ENCODE data around the gene DCAF6.

DCAF6 gene

DNA sequence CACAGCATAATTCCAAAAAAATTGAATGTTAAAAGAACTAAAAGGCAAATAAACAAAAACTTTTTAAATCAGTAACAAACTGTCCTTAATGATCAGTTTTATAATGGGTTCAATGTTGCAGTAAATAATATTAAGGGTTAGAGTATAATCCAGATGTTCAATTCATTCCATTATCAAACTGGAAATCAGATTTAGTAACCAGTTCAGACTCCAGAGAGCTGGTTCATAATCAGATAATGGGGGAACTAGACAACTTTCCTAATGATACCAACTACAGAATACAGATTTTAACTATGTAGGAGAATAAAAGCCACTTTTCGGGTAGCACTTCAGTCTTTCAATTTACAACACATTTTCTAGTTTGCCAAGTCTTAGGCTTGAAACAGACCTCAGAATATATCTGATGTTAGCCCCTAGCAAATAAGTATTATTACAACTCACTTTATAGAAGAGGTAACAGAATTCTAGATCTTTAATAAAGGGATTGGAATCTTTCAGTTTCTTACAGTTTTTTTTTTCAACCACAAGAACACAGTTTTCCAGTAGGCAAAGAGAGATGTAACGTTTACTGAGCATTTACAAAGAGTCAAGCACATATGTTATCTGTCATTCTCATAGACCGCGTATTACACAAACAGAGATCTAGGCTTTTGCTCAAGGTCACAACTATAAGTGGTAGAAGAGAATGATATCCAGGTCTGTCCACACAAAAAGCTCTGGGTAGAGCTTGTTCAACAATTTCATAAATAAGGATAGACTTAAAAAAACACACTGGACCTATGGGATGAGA is 1.9 kb upstream of the DCAF6 start:
- Histone ChIP-seq H3K9me3 (ENCODE audit: control insufficient read depth, low read length) (no peaks in the 10 kb centered on the region), H3K36me3 (ENCODE audit: control insufficient read depth, insufficient read depth, low read length) (no peaks in the 10 kb centered on the region), H3K27me3 (replicated peaks; ENCODE audit: control insufficient read depth, insufficient read depth, low read length, poor library complexity, severe bottlenecking) (no peaks in the 10 kb centered on the region), H3K4me1 (ENCODE audit: control insufficient read depth, insufficient read depth, low read length, poor library complexity, severe bottlenecking) (peaks cover 4% of the 10 kb centered on the region), H3K4me3 (ENCODE audit: insufficient read depth, low read depth, low read length, poor library complexity, severe bottlenecking) (peak overlapping the region; percentile 66), H3K27ac (ENCODE audit: insufficient read depth, low read length, poor library complexity, severe bottlenecking) (peak overlapping the region; percentile 89)
- no peak for DNase-seq

DNA sequence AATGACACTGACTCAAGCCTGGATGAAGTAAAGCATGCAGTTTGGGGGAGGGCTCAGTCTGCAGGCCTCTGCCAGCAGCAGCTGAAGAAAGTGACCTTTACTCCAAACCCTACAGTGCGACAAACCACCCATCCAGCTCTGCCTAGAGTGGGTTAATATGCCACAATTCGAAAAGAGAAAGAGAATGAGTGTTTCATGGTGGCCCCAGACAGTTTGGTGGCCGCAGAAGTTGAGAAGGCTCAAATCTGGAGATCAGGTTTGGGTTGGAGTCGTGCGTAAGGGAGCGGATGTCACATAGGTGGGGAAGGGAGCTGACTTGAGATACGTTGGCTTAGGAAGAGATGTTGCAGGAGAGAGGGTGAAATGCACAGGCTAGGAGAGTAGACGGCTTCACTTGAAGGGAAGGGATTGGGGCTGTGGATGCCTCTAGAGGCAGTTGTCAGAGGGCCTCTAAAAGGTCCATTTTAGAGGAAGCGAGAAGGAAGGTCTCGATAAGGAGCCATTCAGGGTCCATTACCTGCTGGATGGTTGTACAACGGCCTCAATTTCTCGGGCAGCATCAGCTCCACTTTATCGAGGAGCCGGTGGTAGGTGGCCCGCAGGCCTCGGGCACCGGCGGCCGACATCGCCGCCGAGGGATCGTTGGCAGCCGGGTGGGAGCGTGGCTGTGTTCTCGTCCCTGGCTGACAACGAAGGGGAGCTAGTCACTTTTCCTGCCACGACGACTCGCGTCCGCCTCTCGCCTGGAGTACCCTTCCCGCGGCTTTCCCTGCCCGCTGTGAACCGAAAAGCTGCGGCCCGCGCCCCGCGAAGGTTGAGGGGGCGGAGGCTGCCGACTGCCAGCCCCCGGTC is 1.0 kb upstream of the DCAF6 start:
- Histone ChIP-seq H3K36me3 (ENCODE audit: control insufficient read depth, insufficient read depth, low read length) (no peaks in the 10 kb centered on the region), H3K4me3 (ENCODE audit: insufficient read depth, low read depth, low read length, poor library complexity, severe bottlenecking) (peak overlapping the region; percentile 66), H3K9me3 (ENCODE audit: control insufficient read depth, low read length) (no peaks in the 10 kb centered on the region), H3K4me1 (ENCODE audit: control insufficient read depth, insufficient read depth, low read length, poor library complexity, severe bottlenecking) (peaks cover 4% of the 10 kb centered on the region), H3K27me3 (replicated peaks; ENCODE audit: control insufficient read depth, insufficient read depth, low read length, poor library complexity, severe bottlenecking) (no peaks in the 10 kb centered on the region), H3K27ac (ENCODE audit: insufficient read depth, low read length, poor library complexity, severe bottlenecking) (peak overlapping the region; percentile 89)
- DNase-seq = peak; percentile 4 to 15 (median 9)

DNA sequence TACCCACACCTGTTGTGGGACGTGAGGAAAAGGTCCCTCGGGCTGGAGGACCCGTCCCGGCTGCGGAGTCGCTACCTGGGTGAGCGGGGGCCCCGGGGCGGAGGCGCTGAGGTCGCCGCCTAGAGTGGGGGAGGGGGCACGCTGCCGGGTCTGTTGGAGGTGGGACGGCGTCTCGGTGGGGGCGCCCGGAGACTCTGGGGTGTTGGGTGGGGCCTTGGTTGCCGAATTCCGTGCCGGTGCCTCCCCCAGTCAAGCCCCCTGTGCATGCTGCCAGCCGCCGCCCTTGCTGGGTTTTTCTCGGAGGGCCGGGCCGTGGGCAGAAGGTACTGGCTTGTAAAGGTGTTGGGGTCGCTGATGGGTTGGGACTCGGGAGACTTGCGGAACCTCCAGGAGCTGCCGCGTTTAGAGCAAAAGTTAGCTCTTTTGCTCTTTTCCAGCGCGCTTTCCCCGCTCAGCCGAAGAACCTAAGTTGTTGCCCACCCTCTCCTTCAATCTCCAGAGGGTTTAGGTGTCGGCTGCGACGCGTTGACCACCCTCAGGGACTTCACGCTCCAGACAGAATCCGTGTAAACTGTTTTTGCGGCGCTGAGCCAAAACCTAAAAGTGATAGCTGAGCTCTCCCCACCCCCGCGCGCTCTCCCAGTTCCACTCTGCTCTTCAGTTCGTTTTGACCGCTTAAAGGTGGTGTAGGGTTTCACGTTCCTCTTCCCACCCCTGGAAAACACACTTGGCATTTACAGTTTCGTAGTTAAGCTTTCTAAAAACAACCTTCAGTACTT is 636 bp downstream of the DCAF6 start, which contains the start of gene MPC2:
Gene MPC2 (minus strand): TSS at position 143 of the 779 bp plus-strand sequence. CDS start 1,231 bp downstream, outside the sequence.
- H3K4me3 ChIP-seq (ENCODE audit: insufficient read depth, low read depth, low read length, poor library complexity, severe bottlenecking) = peak within 1 kb of the TSS; percentile 79
- no peaks in the 10 kb centered on the region for H3K27me3 ChIP-seq (replicated peaks; ENCODE audit: control insufficient read depth, insufficient read depth, low read length, poor library complexity, severe bottlenecking)
- peaks cover 4% of the 10 kb centered on the region for H3K4me1 ChIP-seq (ENCODE audit: control insufficient read depth, insufficient read depth, low read length, poor library complexity, severe bottlenecking)
- DNase-seq = peak; percentile 39 to 52 (median 40)
- peak within 1 kb of the TSS; percentile 92 for H3K27ac ChIP-seq (ENCODE audit: insufficient read depth, low read length, poor library complexity, severe bottlenecking)
- H3K36me3 ChIP-seq (ENCODE audit: control insufficient read depth, insufficient read depth, low read length) = no peaks in the 10 kb centered on the region
- no peaks in the 10 kb centered on the region for H3K9me3 ChIP-seq (ENCODE audit: control insufficient read depth, low read length)

DNA sequence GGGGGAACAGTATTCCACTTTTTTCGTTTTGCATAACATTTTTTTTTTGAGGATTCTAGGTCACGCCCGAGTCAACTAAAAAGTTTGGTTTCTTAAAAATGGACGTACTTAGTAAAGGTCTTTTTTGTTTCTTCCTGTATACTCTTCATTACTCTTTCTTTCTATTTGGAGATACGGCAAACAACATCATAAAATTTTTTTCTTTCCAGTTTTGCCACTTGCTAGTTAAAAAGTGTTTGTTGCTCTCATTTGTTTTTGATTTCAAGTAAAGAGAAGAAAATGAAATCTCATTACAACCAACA is 1.2 kb downstream of the DCAF6 start:
- Histone ChIP-seq H3K4me3 (ENCODE audit: insufficient read depth, low read depth, low read length, poor library complexity, severe bottlenecking) (peak overlapping the region; percentile 79), H3K36me3 (ENCODE audit: control insufficient read depth, insufficient read depth, low read length) (no peaks in the 10 kb centered on the region), H3K9me3 (ENCODE audit: control insufficient read depth, low read length) (no peaks in the 10 kb centered on the region)

DNA sequence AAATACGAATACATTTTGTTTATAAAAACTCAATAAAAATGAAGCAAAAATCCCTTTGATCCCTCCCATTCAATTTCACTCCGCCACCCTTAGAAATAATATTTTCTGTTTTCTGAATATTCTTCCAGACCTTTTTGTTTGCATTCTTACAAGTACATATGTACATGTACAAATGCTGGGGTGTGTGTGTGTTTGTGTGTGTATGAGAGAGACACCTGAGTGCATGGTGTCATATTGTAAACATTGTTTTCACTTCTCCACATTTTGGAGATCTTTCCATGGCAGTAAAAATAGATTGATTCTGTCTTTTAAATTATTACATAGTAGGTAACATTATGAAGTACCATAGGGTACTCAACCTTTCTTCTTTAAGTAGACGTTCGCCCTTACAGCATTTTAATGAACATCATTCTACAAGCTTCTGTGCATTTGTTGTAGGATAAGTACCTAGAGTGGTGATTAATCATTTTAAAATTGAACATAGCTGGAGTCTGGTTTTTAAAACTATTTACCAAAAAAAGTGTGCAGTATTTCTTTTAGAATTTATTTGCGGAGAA is 1.7 kb downstream of the DCAF6 start:
- Histone ChIP-seq H3K27me3 (replicated peaks; ENCODE audit: control insufficient read depth, insufficient read depth, low read length, poor library complexity, severe bottlenecking) (no peaks in the 10 kb centered on the region), H3K27ac (ENCODE audit: insufficient read depth, low read length, poor library complexity, severe bottlenecking) (no peak overlapping the region), H3K36me3 (ENCODE audit: control insufficient read depth, insufficient read depth, low read length) (no peaks in the 10 kb centered on the region), H3K4me1 (ENCODE audit: control insufficient read depth, insufficient read depth, low read length, poor library complexity, severe bottlenecking) (peaks cover 4% of the 10 kb centered on the region), H3K9me3 (ENCODE audit: control insufficient read depth, low read length) (no peaks in the 10 kb centered on the region), H3K4me3 (ENCODE audit: insufficient read depth, low read depth, low read length, poor library complexity, severe bottlenecking) (no peak overlapping the region)
- DNase-seq = no peak

More for the DNA sequence above, 1.2 kb downstream of the DCAF6 start:
- no peak for DNase-seq
- peaks cover 4% of the 10 kb centered on the region for H3K4me1 ChIP-seq (ENCODE audit: control insufficient read depth, insufficient read depth, low read length, poor library complexity, severe bottlenecking)
- no peaks in the 10 kb centered on the region for H3K27me3 ChIP-seq (replicated peaks; ENCODE audit: control insufficient read depth, insufficient read depth, low read length, poor library complexity, severe bottlenecking)
- H3K27ac ChIP-seq (ENCODE audit: insufficient read depth, low read length, poor library complexity, severe bottlenecking) = peak overlapping the region; percentile 92

DNA sequence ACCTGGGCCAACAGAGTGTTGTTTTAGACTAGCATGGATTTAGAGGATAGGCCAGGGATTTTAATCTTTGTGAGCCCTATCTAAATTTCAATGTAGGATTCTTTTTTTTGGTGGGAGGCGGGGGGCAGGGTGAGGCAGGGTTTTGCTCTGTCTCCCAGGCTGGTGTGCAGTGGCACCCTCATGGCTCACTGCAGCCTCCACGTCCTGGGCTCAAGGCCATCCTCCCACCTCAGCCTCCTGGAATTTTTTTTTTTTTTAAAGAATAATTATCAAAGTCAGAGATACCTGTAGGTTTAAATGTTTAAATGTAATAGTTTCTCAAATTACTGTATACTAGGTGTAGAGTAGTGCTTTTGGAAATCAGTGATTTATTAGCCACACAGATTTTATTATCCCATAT is 3.8 kb downstream of the DCAF6 start:
- H3K9me3 ChIP-seq (ENCODE audit: control insufficient read depth, low read length) = no peaks in the 10 kb centered on the region
- DNase-seq = no peak
- H3K27me3 ChIP-seq (replicated peaks; ENCODE audit: control insufficient read depth, insufficient read depth, low read length, poor library complexity, severe bottlenecking) = no peaks in the 10 kb centered on the region
- peaks cover 3% of the 10 kb centered on the region for H3K36me3 ChIP-seq (ENCODE audit: control insufficient read depth, insufficient read depth, low read length)
- no peak overlapping the region for H3K4me3 ChIP-seq (ENCODE audit: insufficient read depth, low read depth, low read length, poor library complexity, severe bottlenecking)
- H3K4me1 ChIP-seq (ENCODE audit: control insufficient read depth, insufficient read depth, low read length, poor library complexity, severe bottlenecking) = peaks cover 4% of the 10 kb centered on the region
- H3K27ac ChIP-seq (ENCODE audit: insufficient read depth, low read length, poor library complexity, severe bottlenecking) = no peak overlapping the region

DNA sequence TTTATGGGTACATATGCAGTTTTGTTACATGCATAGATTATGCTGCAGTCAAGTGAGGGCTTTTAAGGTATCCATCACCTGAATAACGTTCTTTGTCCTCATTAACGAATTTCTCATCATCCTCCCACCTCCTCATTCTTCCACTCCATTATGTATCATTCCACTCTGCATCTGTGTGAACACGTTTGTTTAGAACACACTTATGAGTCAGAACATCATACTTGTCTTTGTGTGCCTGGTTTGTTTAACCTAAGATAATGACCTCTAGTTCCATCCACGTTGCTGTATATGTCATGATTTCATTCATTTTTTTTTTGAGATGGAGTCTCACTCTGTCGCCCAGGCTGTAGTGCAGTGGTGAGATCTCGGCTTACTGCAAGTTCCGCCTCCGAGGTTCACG is 7.1 kb downstream of the DCAF6 start:
- Histone ChIP-seq H3K27me3 (replicated peaks; ENCODE audit: control insufficient read depth, insufficient read depth, low read length, poor library complexity, severe bottlenecking) (no peaks in the 10 kb centered on the region), H3K4me3 (ENCODE audit: insufficient read depth, low read depth, low read length, poor library complexity, severe bottlenecking) (no peak overlapping the region), H3K27ac (ENCODE audit: insufficient read depth, low read length, poor library complexity, severe bottlenecking) (no peak overlapping the region), H3K4me1 (ENCODE audit: control insufficient read depth, insufficient read depth, low read length, poor library complexity, severe bottlenecking) (no peaks in the 10 kb centered on the region), H3K36me3 (ENCODE audit: control insufficient read depth, insufficient read depth, low read length) (peaks cover 3% of the 10 kb centered on the region), H3K9me3 (ENCODE audit: control insufficient read depth, low read length) (no peaks in the 10 kb centered on the region)
- DNase-seq = no peak

DNA sequence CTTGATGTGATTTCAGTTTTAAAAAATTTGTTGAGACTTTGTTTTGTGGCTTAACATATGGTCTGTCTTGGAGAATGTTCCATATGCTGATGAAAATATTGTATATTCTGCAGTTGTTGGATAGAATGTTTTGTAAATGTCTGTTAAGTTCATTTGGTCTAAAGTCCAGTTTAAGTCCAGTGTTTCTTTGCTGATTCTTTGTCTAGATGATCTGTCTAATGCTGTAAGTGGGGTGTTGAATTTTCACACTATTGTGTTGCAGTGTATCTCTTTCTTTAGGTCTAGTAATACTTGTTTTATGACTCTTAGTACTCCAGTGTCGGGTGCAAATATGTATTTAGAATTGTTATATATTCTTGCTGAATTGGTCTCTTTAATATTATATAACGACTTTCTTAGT is 11.2 kb downstream of the DCAF6 start:
- no peaks in the 10 kb centered on the region for H3K9me3 ChIP-seq (ENCODE audit: control insufficient read depth, low read length)
- no peaks in the 10 kb centered on the region for H3K27me3 ChIP-seq (replicated peaks; ENCODE audit: control insufficient read depth, insufficient read depth, low read length, poor library complexity, severe bottlenecking)
- no peaks in the 10 kb centered on the region for H3K4me1 ChIP-seq (ENCODE audit: control insufficient read depth, insufficient read depth, low read length, poor library complexity, severe bottlenecking)
- no peak for DNase-seq
- no peak overlapping the region for H3K4me3 ChIP-seq (ENCODE audit: insufficient read depth, low read depth, low read length, poor library complexity, severe bottlenecking)
- no peak overlapping the region for H3K27ac ChIP-seq (ENCODE audit: insufficient read depth, low read length, poor library complexity, severe bottlenecking)
- peaks cover 8% of the 10 kb centered on the region for H3K36me3 ChIP-seq (ENCODE audit: control insufficient read depth, insufficient read depth, low read length)

DNA sequence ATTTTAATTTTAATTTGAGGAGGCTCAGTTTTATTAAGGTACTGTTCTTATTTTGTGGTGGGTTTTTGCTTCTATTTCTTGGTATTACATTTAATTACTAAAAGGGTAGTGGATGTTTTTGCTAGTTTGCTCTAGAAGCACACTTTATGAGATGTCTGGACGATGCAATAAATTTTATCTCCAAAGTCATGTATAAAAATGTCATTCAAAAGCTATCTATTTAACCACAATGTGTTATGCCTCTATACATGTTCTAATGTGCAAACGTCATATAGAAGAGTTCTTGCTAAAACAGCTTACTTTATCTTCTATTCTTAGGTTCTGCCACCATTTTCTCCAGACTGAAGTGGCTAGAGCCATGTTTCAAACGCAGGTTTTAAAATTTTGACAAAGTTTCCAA is 13.3 kb downstream of the DCAF6 start:
- no peak overlapping the region for H3K4me3 ChIP-seq (ENCODE audit: insufficient read depth, low read depth, low read length, poor library complexity, severe bottlenecking)

More for the DNA sequence above, 13.3 kb downstream of the DCAF6 start:
- Histone ChIP-seq H3K4me1 (ENCODE audit: control insufficient read depth, insufficient read depth, low read length, poor library complexity, severe bottlenecking) (no peaks in the 10 kb centered on the region), H3K36me3 (ENCODE audit: control insufficient read depth, insufficient read depth, low read length) (peaks cover 12% of the 10 kb centered on the region), H3K27ac (ENCODE audit: insufficient read depth, low read length, poor library complexity, severe bottlenecking) (no peak overlapping the region), H3K9me3 (ENCODE audit: control insufficient read depth, low read length) (no peaks in the 10 kb centered on the region), H3K27me3 (replicated peaks; ENCODE audit: control insufficient read depth, insufficient read depth, low read length, poor library complexity, severe bottlenecking) (no peaks in the 10 kb centered on the region)
- no peak for DNase-seq

All from effector memory CD4-positive, alpha-beta T cell (primary cell).